DND-41 (cell line): ENCODE data around the gene TRH.

Experiments
- CTCF ChIP-seq: IDR thresholded peaks from 2 replicates; pipeline ENCODE4 v1.5.1; 2012; ENCODE audit warnings: borderline replicate concordance, low read length, moderate library complexity, mild to moderate bottlenecking; ENCODE audit not compliant: poor library complexity, severe bottlenecking; ENCODE audit errors: extremely low read depth
- EZH2 ChIP-seq: IDR thresholded peaks from 3 replicates; pipeline ENCODE4 v1.6.1; 2012; ENCODE audit warnings: borderline replicate concordance, low read depth, mild to moderate bottlenecking, moderate library complexity, low read length, inconsistent platforms; ENCODE audit not compliant: severe bottlenecking

- no peak for TF ChIP-seq CTCF
- TF ChIP-seq EZH2 = no peak
Observed at GRCh38 chr3:129972301-129972700, 2.2 kb upstream of the TRH start.
